Activated CD8-positive, alpha-beta memory T cell treated with anti-CD3 and anti-CD28 coated beads, Interleukin-2, amount 10 ng/mL, durations not matched to agents 7 days and 5 days (primary cell): ENCODE data around the gene TP53TG3D. TPM values are rescaled to one million over a fixed set of nuclear protein-coding genes. Genes with fewer than 3 reads are reported as not detected.
"Not testable (repeated sequence)": the region's sequence is repeated elsewhere in the genome, so short reads cannot be mapped to it uniquely, and the experiment has no call there.

Experiments
- ATAC-seq: fragments of 150-1000 bp; cut with Tn5 transposase; one replicate; pipeline ENCODE4 v1.10.0; 2021; ENCODE audit warnings: moderate library complexity
- CTCF ChIA-PET: fragments of 350-600 bp; sonication (Branson Sonifier 250); formaldehyde crosslinking; loops from one replicate; lab custom pipeline; 2021; ENCODE audit warnings: antibody characterized with exemption; lab: Charles Lee
- DNase-seq: peaks from one replicate; pipeline ENCODE4 v3.0.0-alpha.2; 2020
- H3K27ac Mint-ChIP-seq: one replicate; pipeline ENCODE4 v1.8.0; 2021; ENCODE audit warnings: mild to moderate bottlenecking, mixed read lengths
- H3K27me3 Mint-ChIP-seq: one replicate; pipeline ENCODE4 v1.8.0; 2021; ENCODE audit warnings: mixed read lengths
- H3K36me3 Mint-ChIP-seq: one replicate; pipeline ENCODE4 v1.8.0; 2021; ENCODE audit warnings: mild to moderate bottlenecking, mixed read lengths
- H3K4me1 Mint-ChIP-seq: one replicate; pipeline ENCODE4 v1.8.0; 2021; ENCODE audit warnings: mixed read lengths
- H3K4me3 Mint-ChIP-seq: one replicate; pipeline ENCODE4 v1.8.0; 2021; ENCODE audit warnings: mild to moderate bottlenecking, moderate library complexity, mixed read lengths
- H3K9me3 Mint-ChIP-seq: one replicate; pipeline ENCODE4 v1.8.0; 2022; ENCODE audit warnings: low read depth, mixed read lengths
- total RNA-seq, 2 experiments: library from RNA; stranded (reverse); gene quantifications; one replicate each; pipeline ENCODE4 v1.2.3, GENCODE V29; 2021

The TP53TG3D gene, protein sequence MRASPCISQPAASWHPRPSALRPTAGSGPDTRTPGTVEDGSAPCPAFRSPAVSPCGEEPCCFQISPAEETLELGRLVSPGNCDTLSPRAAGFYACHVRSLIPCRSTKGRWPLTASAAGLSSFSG
- under 1 TPM in 1 of 2 experiments, not detected in 1; 0.45 TPM for total RNA-seq

DNA sequence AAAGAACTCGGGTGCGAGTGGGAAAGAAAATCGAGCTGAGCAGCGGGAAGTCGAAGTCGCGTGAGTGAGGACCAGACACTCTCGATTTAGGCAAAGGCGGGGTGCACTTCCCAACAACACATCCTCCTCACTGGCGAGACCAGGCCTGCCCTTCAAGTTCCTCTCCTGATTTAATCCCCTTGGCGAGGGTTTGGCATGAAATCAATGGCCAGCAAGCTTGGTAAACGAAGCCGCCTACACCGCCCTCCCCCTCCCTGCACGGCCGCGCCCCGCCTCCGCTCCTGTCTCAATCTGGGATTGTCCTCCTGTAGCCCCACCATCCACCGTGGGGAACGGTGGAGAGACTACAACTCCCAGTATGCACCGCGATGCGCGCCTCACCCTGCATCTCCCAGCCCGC, at the start of gene TP53TG3D:
TP53TG3D (plus strand) TSS at position 301 of the 400 bp plus-strand sequence; CDS start at position 369, 68 bp downstream.
- H3K4me1 Mint-ChIP-seq, H3K27ac Mint-ChIP-seq, DNase-seq, H3K27me3 Mint-ChIP-seq, H3K36me3 Mint-ChIP-seq, ATAC-seq, CTCF ChIA-PET, H3K9me3 Mint-ChIP-seq, H3K4me3 Mint-ChIP-seq: not testable (repeated sequence)

DNA sequence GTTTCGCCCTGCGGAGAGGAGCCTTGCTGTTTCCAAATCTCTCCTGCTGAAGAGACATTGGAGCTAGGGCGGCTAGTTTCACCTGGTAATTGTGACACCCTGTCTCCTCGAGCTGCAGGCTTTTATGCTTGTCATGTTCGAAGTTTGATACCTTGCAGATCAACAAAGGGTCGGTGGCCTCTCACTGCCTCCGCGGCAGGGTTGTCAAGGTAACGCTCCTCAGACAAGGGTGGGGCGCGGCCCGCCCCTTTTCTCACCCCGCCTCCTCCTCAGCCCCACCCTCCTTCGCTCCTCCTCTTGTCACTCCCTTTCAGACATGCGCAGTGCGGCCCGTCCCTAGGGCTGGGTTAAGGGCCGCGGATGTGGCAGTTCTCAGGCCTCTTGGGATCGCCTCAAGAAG, 421 bp downstream of the TP53TG3D start:
- H3K4me1 Mint-ChIP-seq, H3K27ac Mint-ChIP-seq, H3K27me3 Mint-ChIP-seq, DNase-seq, H3K36me3 Mint-ChIP-seq, ATAC-seq, H3K9me3 Mint-ChIP-seq, CTCF ChIA-PET, H3K4me3 Mint-ChIP-seq: not testable (repeated sequence)

DNA sequence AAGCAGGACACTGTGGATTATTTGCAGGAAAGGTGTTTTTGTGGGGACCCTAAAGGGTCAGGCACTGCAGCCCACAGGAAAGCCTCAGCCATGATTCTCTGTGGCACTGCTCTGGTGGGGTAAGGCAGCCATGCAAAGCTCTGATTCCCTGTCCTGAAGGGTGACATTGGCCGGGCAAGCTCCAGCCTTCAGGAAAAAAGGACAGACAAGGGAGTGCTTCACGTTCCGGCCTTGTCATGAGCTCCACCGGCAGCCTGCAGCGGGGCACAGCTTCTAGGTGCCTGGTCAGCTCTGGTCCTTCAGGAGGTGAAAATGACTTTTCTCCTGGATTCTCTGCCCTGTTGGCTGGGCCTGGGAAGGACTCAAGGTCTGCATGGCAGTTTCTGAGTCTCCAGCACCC, 8.4 kb downstream of the TP53TG3D start:
- H3K36me3 Mint-ChIP-seq, ATAC-seq, CTCF ChIA-PET, DNase-seq, H3K27me3 Mint-ChIP-seq, H3K4me1 Mint-ChIP-seq, H3K4me3 Mint-ChIP-seq, H3K9me3 Mint-ChIP-seq, H3K27ac Mint-ChIP-seq: not testable (repeated sequence)

DNA sequence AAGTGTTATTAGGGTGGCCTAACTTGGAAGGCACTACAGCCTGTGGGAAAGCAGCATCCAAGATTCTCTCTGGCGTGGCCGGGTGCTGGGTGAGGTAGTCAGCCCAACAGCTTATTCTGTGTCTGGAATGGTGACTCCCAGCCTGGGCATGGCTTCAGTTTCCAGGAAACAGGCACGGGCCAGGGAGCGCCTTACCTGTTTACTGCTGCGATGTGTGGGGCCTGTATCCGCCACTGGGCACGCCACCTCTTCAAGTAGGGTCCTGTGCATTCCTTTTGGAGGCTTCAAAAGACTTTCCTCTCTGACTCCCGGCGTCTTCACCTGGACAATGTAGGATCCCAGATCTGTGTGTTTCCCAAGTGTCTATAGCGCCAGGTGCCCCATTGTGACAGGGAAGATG, 10.5 kb downstream of the TP53TG3D start:
- H3K4me3 Mint-ChIP-seq, H3K27ac Mint-ChIP-seq, CTCF ChIA-PET, H3K36me3 Mint-ChIP-seq, H3K27me3 Mint-ChIP-seq, H3K4me1 Mint-ChIP-seq, H3K9me3 Mint-ChIP-seq, DNase-seq, ATAC-seq: not testable (repeated sequence)

DNA sequence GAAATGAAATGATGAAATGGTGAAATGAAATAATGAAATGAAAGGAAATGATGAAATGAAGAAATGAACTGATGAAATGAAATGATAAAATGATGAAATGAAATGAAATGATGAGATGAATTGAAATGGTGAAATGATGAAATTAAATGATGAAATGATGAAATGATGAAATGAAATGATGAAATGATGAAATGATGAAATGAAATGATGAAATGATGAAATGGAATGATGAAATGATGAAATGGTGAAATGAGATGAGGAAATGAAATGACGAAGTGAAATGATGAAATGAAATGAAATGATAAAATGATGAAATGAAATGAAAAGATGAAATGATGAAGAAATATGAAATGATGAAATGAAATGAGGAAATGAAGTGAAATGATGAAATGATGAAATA, 28.8 kb downstream of the TP53TG3D start:
- H3K27me3 Mint-ChIP-seq, H3K9me3 Mint-ChIP-seq, H3K4me1 Mint-ChIP-seq, H3K4me3 Mint-ChIP-seq, H3K36me3 Mint-ChIP-seq, CTCF ChIA-PET, DNase-seq, ATAC-seq, H3K27ac Mint-ChIP-seq: not testable (repeated sequence)

DNA sequence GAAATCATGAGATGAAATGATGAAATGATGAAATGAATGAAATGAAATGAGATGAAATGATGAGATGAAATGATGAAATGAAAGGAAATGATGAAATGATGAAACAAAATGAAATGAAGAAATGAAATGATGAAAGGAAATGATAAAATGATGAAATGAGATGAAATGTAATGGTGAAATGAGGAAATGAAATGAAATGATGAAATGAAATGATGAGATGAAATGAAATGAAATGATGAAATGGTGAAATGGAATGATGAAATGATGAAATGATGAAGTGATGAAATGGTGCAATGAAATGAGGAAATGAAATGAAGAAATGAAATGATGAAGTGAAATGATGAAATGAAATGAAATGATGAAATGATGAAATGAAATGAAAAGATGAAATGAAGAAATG, 29.9 kb downstream of the TP53TG3D start:
- DNase-seq, CTCF ChIA-PET: not testable (repeated sequence)

DNA sequence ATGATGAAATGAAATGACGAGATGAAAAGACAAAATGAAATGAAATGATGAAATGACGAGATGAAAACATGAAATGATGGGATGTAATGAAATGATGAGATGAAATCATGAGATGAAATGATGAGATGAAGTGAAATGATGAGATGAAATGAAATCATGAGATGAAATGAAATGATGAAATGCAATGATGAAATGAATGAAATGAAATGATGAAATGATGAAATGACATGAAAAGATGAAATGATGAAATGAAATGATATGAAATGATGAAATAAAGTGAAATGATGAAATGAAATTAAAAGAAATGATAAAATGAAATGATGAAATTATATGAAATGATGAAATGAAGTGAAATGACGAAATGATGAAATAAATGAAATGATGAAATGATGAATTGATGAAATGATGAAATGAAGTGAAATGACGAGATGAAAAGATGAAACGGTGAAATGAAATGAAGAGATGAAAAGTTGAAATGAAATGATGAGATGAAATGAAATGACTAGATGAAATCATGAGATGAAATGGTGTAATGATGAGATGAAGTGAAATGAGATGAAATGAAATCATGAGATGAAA, 30.9 kb downstream of the TP53TG3D start:
- H3K36me3 Mint-ChIP-seq, H3K27ac Mint-ChIP-seq, H3K4me1 Mint-ChIP-seq, H3K9me3 Mint-ChIP-seq, ATAC-seq, H3K27me3 Mint-ChIP-seq, H3K4me3 Mint-ChIP-seq, CTCF ChIA-PET, DNase-seq: not testable (repeated sequence)

More for the DNA sequence above, 29.9 kb downstream of the TP53TG3D start:
- H3K4me1 Mint-ChIP-seq, ATAC-seq, H3K27ac Mint-ChIP-seq, H3K27me3 Mint-ChIP-seq, H3K4me3 Mint-ChIP-seq, H3K36me3 Mint-ChIP-seq, H3K9me3 Mint-ChIP-seq: not testable (repeated sequence)

DNA sequence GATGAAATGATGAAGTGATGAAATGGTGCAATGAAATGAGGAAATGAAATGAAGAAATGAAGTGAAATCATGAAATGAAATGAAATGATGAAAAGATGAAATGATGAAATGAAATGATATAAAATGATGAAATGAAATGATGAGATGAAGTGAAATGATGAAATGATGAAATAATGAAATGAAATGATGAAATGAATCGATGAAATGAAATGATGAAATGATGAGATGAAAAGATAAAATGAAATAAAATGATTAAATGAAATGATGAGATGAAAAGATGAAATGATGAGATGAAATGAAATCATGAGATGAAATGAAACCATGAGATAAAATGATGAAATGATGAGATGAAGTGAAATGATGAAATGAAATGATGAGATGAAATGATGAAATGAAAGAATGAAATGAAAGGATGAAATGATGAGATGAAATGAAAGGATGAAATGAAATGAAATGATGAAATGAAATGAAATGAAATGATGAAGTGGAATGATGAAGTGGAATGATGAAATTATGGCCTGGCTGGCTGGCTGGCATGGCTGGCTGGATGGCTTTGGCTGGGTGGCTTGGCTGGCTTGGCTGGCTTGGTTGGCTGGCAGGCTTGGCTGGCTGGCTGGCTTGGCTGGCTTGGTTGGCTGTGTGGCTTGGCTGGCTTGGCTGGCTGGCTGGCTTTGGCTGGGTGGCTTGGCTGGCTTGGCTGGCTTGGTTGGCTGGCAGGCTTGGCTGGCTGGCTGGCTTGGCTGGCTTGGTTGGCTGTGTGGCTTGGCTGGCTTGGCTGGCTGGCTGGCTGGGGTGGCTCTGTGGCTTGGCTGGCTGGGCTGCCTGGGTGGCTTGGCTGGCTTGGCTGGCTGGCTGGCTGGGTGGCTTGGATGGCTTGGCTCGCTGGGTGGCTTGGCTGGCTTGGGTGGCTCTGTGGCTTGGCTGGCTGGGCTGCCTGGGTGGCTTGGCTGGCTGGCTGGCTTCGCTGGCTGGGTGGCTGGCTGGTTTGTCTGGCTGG, 32.0 kb downstream of the TP53TG3D start:
- H3K36me3 Mint-ChIP-seq, H3K4me3 Mint-ChIP-seq, H3K27me3 Mint-ChIP-seq, H3K4me1 Mint-ChIP-seq, DNase-seq, ATAC-seq, H3K27ac Mint-ChIP-seq, H3K9me3 Mint-ChIP-seq, CTCF ChIA-PET: not testable (repeated sequence)

DNA sequence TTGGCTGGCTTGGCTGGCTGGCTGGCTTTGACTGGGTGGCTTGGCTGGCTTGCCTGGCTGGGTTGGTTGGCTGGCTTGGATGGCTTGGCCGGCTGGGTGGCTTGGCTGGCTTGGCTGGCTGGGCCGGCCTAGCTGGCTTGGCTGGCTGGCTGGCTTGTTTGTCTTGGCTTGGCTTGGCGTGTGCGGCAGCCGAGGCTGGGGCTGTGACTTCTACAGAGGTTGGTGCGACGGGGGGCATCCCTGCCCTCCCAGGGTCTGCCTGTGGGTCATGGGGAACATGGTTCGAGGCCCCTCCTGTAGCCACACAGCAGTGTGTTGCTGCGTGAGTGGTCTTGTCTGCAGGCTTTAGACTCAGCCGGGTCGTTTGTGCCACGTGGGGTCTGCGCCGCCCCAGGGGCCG, 33.1 kb downstream of the TP53TG3D start:
- H3K4me1 Mint-ChIP-seq, CTCF ChIA-PET, H3K27me3 Mint-ChIP-seq, H3K4me3 Mint-ChIP-seq, H3K36me3 Mint-ChIP-seq, H3K9me3 Mint-ChIP-seq, H3K27ac Mint-ChIP-seq, ATAC-seq, DNase-seq: not testable (repeated sequence)

DNA sequence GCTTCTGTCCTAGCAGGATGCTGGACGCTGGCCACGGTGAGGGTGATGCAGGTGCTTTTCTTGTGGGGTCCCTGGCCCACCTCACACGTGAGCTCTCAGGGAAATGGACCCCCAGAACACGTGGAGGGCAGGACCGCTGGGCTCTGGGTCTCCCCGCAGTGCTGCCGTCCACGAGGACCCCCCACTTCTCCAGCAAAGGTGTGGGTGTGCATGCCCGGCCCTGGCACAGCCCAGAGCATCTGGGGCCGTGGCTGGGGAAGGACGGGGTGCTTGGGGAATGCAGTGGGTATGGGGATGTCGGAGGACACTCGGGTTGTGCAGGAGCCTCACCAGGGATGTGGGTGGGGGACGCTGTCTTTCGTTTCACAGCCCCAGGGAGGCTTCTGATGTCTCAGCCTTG, 34.7 kb downstream of the TP53TG3D start:
- H3K4me3 Mint-ChIP-seq, H3K9me3 Mint-ChIP-seq, H3K4me1 Mint-ChIP-seq, H3K27ac Mint-ChIP-seq, ATAC-seq, DNase-seq, H3K27me3 Mint-ChIP-seq, H3K36me3 Mint-ChIP-seq, CTCF ChIA-PET: not testable (repeated sequence)

DNA sequence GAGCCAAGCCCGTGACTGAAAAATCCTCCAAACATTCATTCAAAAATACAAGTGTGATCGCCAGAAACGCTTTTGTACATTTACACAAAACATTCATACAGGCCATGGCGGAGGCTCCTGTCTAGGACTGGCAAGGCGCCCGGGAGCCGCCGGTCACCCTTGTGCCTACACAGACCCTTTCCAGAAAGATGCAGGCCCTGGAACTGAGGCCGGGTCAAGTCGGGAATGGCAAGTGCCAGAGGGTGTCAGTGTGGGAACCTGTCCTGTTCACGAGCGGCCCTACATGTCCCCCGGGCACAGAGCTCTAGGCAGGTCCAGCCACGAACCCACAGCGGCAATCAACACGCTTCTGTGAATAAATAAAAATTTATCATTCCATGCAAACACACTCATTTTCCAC, 36.1 kb downstream of the TP53TG3D start:
- H3K9me3 Mint-ChIP-seq, H3K27ac Mint-ChIP-seq, H3K27me3 Mint-ChIP-seq, H3K4me3 Mint-ChIP-seq, ATAC-seq, DNase-seq, H3K36me3 Mint-ChIP-seq, CTCF ChIA-PET, H3K4me1 Mint-ChIP-seq: not testable (repeated sequence)

DNA sequence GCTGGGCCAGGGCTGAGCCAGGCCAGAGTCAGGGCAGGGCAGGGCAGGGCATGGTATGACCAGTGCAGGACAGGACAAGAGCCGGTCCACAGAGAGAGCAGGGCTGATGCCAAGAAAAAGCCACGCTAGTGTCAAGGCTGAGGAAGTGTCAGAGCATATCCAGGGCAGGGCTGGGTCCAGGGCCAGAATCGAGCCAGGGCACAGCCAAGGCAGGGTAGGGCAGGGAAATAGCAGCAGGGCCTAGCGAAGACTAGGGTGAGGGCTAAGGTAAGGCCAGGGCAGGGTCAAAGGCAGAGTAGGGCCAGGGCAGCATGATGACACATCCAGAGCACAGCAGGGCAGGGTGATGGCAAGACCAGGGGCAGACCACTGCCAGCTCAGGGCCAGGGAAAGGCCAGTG, 49.7 kb downstream of the TP53TG3D start:
- H3K9me3 Mint-ChIP-seq, CTCF ChIA-PET, H3K36me3 Mint-ChIP-seq, H3K4me1 Mint-ChIP-seq, DNase-seq, H3K4me3 Mint-ChIP-seq, H3K27me3 Mint-ChIP-seq, ATAC-seq, H3K27ac Mint-ChIP-seq: not testable (repeated sequence)
